SK-N-SH treated with all-trans-retinoic acid at 6 μM for 48 hours (cell line): ENCODE results near the gene NBAS.

Source experiments
- ZC3H10 ChIP-seq: fragments of 250-450 bp; sonication (Bioruptor Pico); IDR thresholded peaks from 2 replicates; pipeline ENCODE4 v1.5.1; 2021; ENCODE audit warnings: mild to moderate bottlenecking, moderate library complexity
- TF ChIP-seq, protein P1 (sequence below): fragments of 250-450 bp; sonication (Bioruptor Pico); IDR thresholded peaks from 2 replicates; pipeline ENCODE4 v1.8.0; 2021; ENCODE audit warnings: low read depth, mild to moderate bottlenecking, moderate library complexity, borderline replicate concordance

DNA sequence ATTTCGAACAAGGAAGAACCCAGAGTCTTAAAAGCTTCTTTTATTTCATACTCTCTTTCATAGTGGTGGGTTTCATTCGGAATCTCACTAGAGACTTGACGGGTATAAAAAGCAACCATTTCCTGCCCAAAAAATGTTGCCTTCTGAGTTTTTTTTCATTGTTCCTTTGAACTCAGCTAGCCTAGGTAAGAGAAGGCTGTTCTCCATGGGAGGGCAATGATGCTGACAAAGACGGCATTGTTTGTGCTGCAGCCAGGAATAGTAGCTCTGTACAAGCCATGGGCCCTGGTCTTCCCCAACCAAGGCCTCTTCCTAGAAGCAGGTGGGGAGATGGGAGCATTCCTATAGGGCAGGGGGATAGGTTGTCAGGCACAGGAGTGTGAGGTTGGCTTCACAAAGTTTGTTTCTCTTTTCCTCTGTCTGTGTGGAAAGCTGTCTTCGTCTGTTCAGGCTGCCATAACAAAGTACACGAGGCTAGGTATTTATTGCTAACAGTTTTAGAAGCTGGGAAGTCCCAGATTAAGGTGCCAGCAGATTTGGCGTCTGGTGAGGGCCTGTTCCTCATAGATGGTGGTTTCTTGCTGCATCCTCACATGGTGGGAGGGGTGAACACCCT lies 405.1 kb downstream of the NBAS start:
- TF ChIP-seq ZC3H10 (CRISPR knock-in tag), result no peak
- TF ChIP-seq, protein P1, sequence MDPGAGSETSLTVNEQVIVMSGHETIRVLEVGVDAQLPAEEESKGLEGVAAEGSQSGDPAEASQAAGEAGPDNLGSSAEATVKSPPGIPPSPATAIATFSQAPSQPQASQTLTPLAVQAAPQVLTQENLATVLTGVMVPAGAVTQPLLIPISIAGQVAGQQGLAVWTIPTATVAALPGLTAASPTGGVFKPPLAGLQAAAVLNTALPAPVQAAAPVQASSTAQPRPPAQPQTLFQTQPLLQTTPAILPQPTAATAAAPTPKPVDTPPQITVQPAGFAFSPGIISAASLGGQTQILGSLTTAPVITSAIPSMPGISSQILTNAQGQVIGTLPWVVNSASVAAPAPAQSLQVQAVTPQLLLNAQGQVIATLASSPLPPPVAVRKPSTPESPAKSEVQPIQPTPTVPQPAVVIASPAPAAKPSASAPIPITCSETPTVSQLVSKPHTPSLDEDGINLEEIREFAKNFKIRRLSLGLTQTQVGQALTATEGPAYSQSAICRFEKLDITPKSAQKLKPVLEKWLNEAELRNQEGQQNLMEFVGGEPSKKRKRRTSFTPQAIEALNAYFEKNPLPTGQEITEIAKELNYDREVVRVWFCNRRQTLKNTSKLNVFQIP (CRISPR knock-in tag), result no peak
